Endothelial cell of umbilical vein (primary cell): ENCODE data around the gene CCL1. TPM values are rescaled to one million over a fixed set of nuclear protein-coding genes. Genes with fewer than 3 reads are reported as not detected.

Experiments used
- BruUV-seq: library from RNA; stranded (reverse); fragments of 400-500 nt; replicated peaks from 2 replicates; lab custom pipeline; 2021; lab: Mats Ljungman, UMichigan
- CTCF ChIA-PET: fragments of 300-600, 350-600 bp; sonication (Branson Sonifier 250); formaldehyde crosslinking; loops from one replicate; lab custom pipeline; 2021; ENCODE audit warnings: antibody characterized with exemption, inconsistent platforms; lab: Charles Lee
- POLR2A ChIA-PET: fragments of 300-600, 350-600 bp; sonication (Branson Sonifier 250); formaldehyde crosslinking; loops from one replicate; lab custom pipeline; 2021; ENCODE audit warnings: antibody characterized with exemption, inconsistent platforms; lab: Charles Lee
- DNase-seq: peaks from one replicate; pipeline ENCODE4 v3.0.0-alpha.2; 2011; ENCODE audit warnings: low read depth, low spot score
- FAIRE-seq: peaks from 2 replicates; lab custom pipeline; 2011; peaks lifted over from hg19 to GRCh38; lab: Jason Lieb, UNC
- H2AFZ ChIP-seq: 2 replicates; pipeline ENCODE4 v1.6.0; 2012; ENCODE audit warnings: low read depth, low read length, control low read depth, inconsistent platforms
- H3K27ac ChIP-seq: 2 replicates; pipeline ENCODE4 v1.5.1; 2011; ENCODE audit warnings: low read depth, mild to moderate bottlenecking, control low read depth, low read length, moderate library complexity; ENCODE audit not compliant: insufficient read depth
- H3K27me3 ChIP-seq, 2 experiments: 2 replicates each; pipeline versions ENCODE4 v1.6.0 to v1.6.1; 2011; ENCODE audit warnings: low read length in 2 of 2, mixed read lengths in 1 of 2; ENCODE audit not compliant: control insufficient read depth in 2 of 2, insufficient read depth in 2 of 2
- H3K36me3 ChIP-seq, 2 experiments: 2 replicates in 1 of 2; 3 replicates in 1 of 2; pipeline ENCODE4 v1.5.1; 2011; ENCODE audit warnings: low read length in 2 of 2, mild to moderate bottlenecking in 1 of 2, moderate library complexity in 1 of 2; ENCODE audit not compliant: control insufficient read depth in 2 of 2, insufficient read depth in 2 of 2; ENCODE audit errors: extremely low read depth in 1 of 2
- H3K4me1 ChIP-seq: 3 replicates; pipeline ENCODE4 v1.5.1; 2011; ENCODE audit warnings: mild to moderate bottlenecking, low read length; ENCODE audit not compliant: control insufficient read depth, insufficient read depth; ENCODE audit errors: extremely low read depth
- H3K4me2 ChIP-seq: 2 replicates; pipeline ENCODE4 v1.6.1; 2011; ENCODE audit warnings: low read length, control low read depth, mixed read lengths; ENCODE audit not compliant: insufficient read depth
- H3K4me3 ChIP-seq, 3 experiments: fragments of 200-600 bp in 1 of 3; sonication (generic), shearing (Covaris generic) in 1 of 3; replicated peaks in 1 of 3; 2 replicates each; pipeline ENCODE4 v1.5.1; 2011 to 2016; ENCODE audit warnings: control low read depth in 3 of 3, low read length in 3 of 3, mild to moderate bottlenecking in 2 of 3, inconsistent platforms in 1 of 3, low read depth in 1 of 3, moderate library complexity in 1 of 3; ENCODE audit not compliant: insufficient read depth in 1 of 3
- H3K79me2 ChIP-seq: 2 replicates; pipeline ENCODE4 v1.6.0; 2012; ENCODE audit warnings: low read length, inconsistent platforms; ENCODE audit not compliant: control insufficient read depth, insufficient read depth
- H3K9ac ChIP-seq: replicated peaks from 2 replicates; pipeline ENCODE3; 2011; ENCODE audit warnings: low read length, control low read depth; ENCODE audit not compliant: insufficient read depth; ENCODE audit errors: extremely low read depth
- H3K9me1 ChIP-seq: replicated peaks from 3 replicates; pipeline ENCODE4 v1.6.0; 2011; ENCODE audit warnings: mild to moderate bottlenecking, low read length; ENCODE audit not compliant: control insufficient read depth, insufficient read depth; ENCODE audit errors: extremely low read depth
- H3K9me3 ChIP-seq: replicated peaks from 2 replicates; pipeline ENCODE4 v1.5.1; 2012; ENCODE audit warnings: low read length, inconsistent platforms; ENCODE audit not compliant: control insufficient read depth, insufficient read depth
- H4K20me1 ChIP-seq: replicated peaks from 2 replicates; pipeline ENCODE3; 2011; ENCODE audit warnings: mild to moderate bottlenecking, low read length; ENCODE audit not compliant: control insufficient read depth, insufficient read depth; ENCODE audit errors: extremely low read depth
- CTCF ChIP-seq, 2 donors: IDR thresholded peaks; 1 replicate in 1 of 2; 2 replicates in 1 of 2; pipeline ENCODE4 v1.5.1; 2011; ENCODE audit warnings: low read length in 2 of 2, mild to moderate bottlenecking in 2 of 2, moderate library complexity in 2 of 2, control low read depth in 1 of 2, inconsistent platforms in 1 of 2, low read depth in 1 of 2; ENCODE audit not compliant: insufficient read depth in 1 of 2; ENCODE audit errors: extremely low read depth in 1 of 2
- EZH2 ChIP-seq: IDR thresholded peaks from 2 replicates; pipeline ENCODE4 v1.6.1; 2012; ENCODE audit warnings: borderline replicate concordance, low read depth, mild to moderate bottlenecking, moderate library complexity, low read length, inconsistent platforms; ENCODE audit not compliant: severe bottlenecking
- FOS ChIP-seq: IDR thresholded peaks from 2 replicates; pipeline ENCODE4 v1.6.1; 2011; ENCODE audit warnings: mild to moderate bottlenecking, low read length, moderate library complexity, borderline replicate concordance; ENCODE audit not compliant: insufficient read depth
- GATA2 ChIP-seq: IDR thresholded peaks from 2 replicates; pipeline ENCODE4 v1.7.0; 2011; ENCODE audit warnings: low read depth, mild to moderate bottlenecking, moderate library complexity, mixed read lengths, low read length; ENCODE audit not compliant: insufficient read length, insufficient read depth
- JUN ChIP-seq: IDR thresholded peaks from 2 replicates; pipeline ENCODE4 v1.6.1; 2011; ENCODE audit warnings: borderline replicate concordance, low read depth; ENCODE audit not compliant: insufficient read length, insufficient read depth
- MYC ChIP-seq: IDR thresholded peaks from one replicate; pipeline ENCODE4 v1.6.1; 2011; ENCODE audit warnings: mild to moderate bottlenecking, low read depth, low read length
- POLR2A ChIP-seq: IDR thresholded peaks from 2 replicates; pipeline ENCODE4 v1.6.1; 2012; ENCODE audit warnings: low read depth, mild to moderate bottlenecking, control low read depth, low read length
- POLR2AphosphoS5 ChIP-seq: IDR thresholded peaks from 2 replicates; pipeline ENCODE4 v1.6.1; 2012; ENCODE audit warnings: low read depth, mild to moderate bottlenecking, control low read depth, low read length, moderate library complexity; ENCODE audit not compliant: insufficient read depth
- dilution Hi-C: fragments of 300-500 bp; cut with MboI; formaldehyde crosslinking; loops from one replicate; pipeline ENCODE4 v1.15.0; 2019; ENCODE audit warnings: low sequenced_read_pairs; ENCODE audit not compliant: extremely low pct_ligation_motif_present
- intact Hi-C: fragments of 100-400 bp; cut with micrococcal nuclease; formaldehyde crosslinking; loops from one replicate; pipeline ENCODE4 v1.10.0; 2022
- polyA plus RNA-seq, 4 experiments: library from polyadenylated mRNA; depleted of rRNA in 3 of 4; stranded (reverse) in 3 of 4; unstranded in 1 of 4; fragments of >200 nt; gene quantifications; 2 replicates each; pipeline versions ENCODE4 v1.2.1 to v1.2.3, GENCODE V29; 2011 to 2012; ENCODE audit warnings: missing spikeins in 1 of 4
- total RNA-seq: library from RNA; stranded (reverse); gene quantifications from 2 replicates; pipeline ENCODE4 v1.2.3, GENCODE V29; 2021
- TF ChIP-seq, protein P1 (sequence below): IDR thresholded peaks from 2 replicates; pipeline ENCODE4 v1.6.1; 2011; ENCODE audit not compliant: insufficient read depth, insufficient read length

Gene CCL1
- total and polyA plus RNA-seq, 2 donors (not counting 3 experiments of a cell fraction or from before 2014, with no cell fraction given) = not detected

DNA sequence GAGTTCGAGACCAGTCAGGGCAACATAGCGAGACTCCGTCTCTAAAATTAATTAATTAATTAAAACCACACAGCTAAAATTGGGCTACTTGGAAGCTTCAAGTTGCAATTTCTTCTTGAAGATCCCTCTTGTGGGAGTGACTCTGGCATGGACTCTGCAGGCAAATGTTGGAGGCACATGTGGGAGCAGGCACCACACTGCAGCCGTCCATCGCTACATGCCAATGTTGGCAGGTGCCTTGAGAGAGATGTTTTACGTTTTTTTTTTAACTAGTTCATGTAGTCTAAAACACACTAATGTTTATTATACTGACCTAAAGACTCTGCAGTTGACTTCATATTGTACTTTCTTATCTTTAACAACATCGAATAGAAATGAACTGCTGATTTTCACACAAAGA, 51.7 kb downstream of the CCL1 start:
- dilution Hi-C loops (loop anchor here (25.0 kb wide), 1 partner anchor 99 kb away; no protein-coding TSS in a partner anchor), intact Hi-C loops (no loop called here)
- POLR2A ChIA-PET = no interaction called here
- H3K9me1 ChIP-seq = no peaks in the 10 kb centered on the region
- FAIRE-seq (no peak), DNase-seq (no peak)
- no peak overlapping the region for H3K4me3 ChIP-seq
- H3K4me2 ChIP-seq = no peak overlapping the region
- H3K27ac ChIP-seq = no peak overlapping the region
- no peaks in the 10 kb centered on the region for H3K36me3 ChIP-seq
- CTCF ChIA-PET = interaction anchor here (1.5 to 8.7 kb wide), 3 partner anchors 50 to 140 kb away, joined by 4 to 202 read pairs (median 6); no protein-coding TSS in a partner anchor
- no peaks in the 10 kb centered on the region for H4K20me1 ChIP-seq
- no TSS peak for BruUV-seq
- no peak for TF ChIP-seq GATA2
- no peak for TF ChIP-seq EZH2
- TF ChIP-seq CTCF (IDR thresholded peaks at IDR 0.05; ENCODE audit: extremely low read depth in 1 of 2, insufficient read depth in 1 of 2, low read depth in 1 of 2, low read length in 2 of 2) = no peak
- TF ChIP-seq, protein P1, sequence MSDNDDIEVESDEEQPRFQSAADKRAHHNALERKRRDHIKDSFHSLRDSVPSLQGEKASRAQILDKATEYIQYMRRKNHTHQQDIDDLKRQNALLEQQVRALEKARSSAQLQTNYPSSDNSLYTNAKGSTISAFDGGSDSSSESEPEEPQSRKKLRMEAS = no peak
- no peak for TF ChIP-seq MYC
- no peak for TF ChIP-seq POLR2AphosphoS5
- TF ChIP-seq FOS = no peak
- TF ChIP-seq JUN = no peak
- no peak for TF ChIP-seq POLR2A
- H3K9ac ChIP-seq = no peak overlapping the region
- no peaks in the 10 kb centered on the region for H3K9me3 ChIP-seq
- peaks cover 27 to 35% of the 10 kb centered on the region in 2 experiments for H3K27me3 ChIP-seq
- no peaks in the 10 kb centered on the region for H3K4me1 ChIP-seq
- no peak overlapping the region for H2AFZ ChIP-seq
- H3K79me2 ChIP-seq = no peaks in the 10 kb centered on the region

Other genes starting within 250 kb of the CCL1 start
- gene CCL2, start 107.9 kb downstream of the CCL1 start, total RNA-seq = 160 and 238 TPM in 2 replicates
- gene CCL2, start 107.9 kb downstream of the CCL1 start, polyA plus RNA-seq = 599 and 714 TPM in 2 replicates
- gene CCL7, start 93.0 kb downstream of the CCL1 start, total RNA-seq = not detected in 2 replicates
- gene CCL7, start 93.0 kb downstream of the CCL1 start, polyA plus RNA-seq = 0.25 and 0.76 TPM in 2 replicates
- not detected in 2 replicates for gene CCL11, start 77.5 kb downstream of the CCL1 start, total RNA-seq
- not detected in 2 replicates for gene CCL11, start 77.5 kb downstream of the CCL1 start, polyA plus RNA-seq
- gene CCL8, start 43.8 kb downstream of the CCL1 start, total RNA-seq = not detected in 2 replicates
- gene CCL8, start 43.8 kb downstream of the CCL1 start, polyA plus RNA-seq = not detected in 2 replicates
- gene CCL13, start 6.8 kb downstream of the CCL1 start, total RNA-seq = not detected in 2 replicates
- gene CCL13, start 6.8 kb downstream of the CCL1 start, polyA plus RNA-seq = not detected in 2 replicates
- not detected in 2 replicates for gene TMEM132E, start 216.3 kb upstream of the CCL1 start, total RNA-seq
- gene TMEM132E, start 216.3 kb upstream of the CCL1 start, polyA plus RNA-seq = not detected in 2 replicates